Esophagus squamous epithelium (tissue), 5 donors: ENCODE results near the gene EXOC7. TPM values are rescaled to one million over a fixed set of nuclear protein-coding genes. Genes with fewer than 3 reads are reported as not detected.

Experiments used
- DNase-seq: peaks from one replicate; lab custom pipeline; 2025; lab: John Stamatoyannopoulos, UW
- H3K27ac ChIP-seq, 4 donors: fragments of 200-600 bp; sonication (generic); one replicate each; pipeline ENCODE4 v1.5.1; 2016 to 2019; ENCODE audit warnings: mild to moderate bottlenecking in 1 of 4
- H3K27me3 ChIP-seq, 4 donors: fragments of 200-600 bp; sonication (generic); 1 replicate in 3 of 4; 2 replicates in 1 of 4; pipeline versions ENCODE4 v1.5.1 to v1.6.0; 2017 to 2021; ENCODE audit warnings: antibody characterized with exemption in 1 of 4
- H3K36me3 ChIP-seq, 3 donors: fragments of 200-600 bp; sonication (generic); one replicate each; pipeline ENCODE4 v1.5.1; 2016 to 2019
- H3K4me1 ChIP-seq, 3 donors: fragments of 200-600 bp; sonication (generic); one replicate each; pipeline ENCODE4 v1.5.1; 2017 to 2019
- H3K4me3 ChIP-seq, 4 donors: fragments of 200-600 bp; sonication (generic); 1 replicate in 3 of 4; 2 replicates in 1 of 4; pipeline ENCODE4 v1.5.1; 2016 to 2019; ENCODE audit warnings: mild to moderate bottlenecking in 2 of 4, moderate library complexity in 1 of 4
- H3K9me3 ChIP-seq, 3 donors: fragments of 200-600 bp; sonication (generic); one replicate each; pipeline ENCODE4 v1.5.1; 2016 to 2019
- CTCF ChIP-seq, 6 experiments: fragments of 450-650 bp in 4 of 6; fragments of 200-600 bp in 2 of 6; sonication (generic) in 2 of 6; IDR thresholded peaks; one replicate each; pipeline ENCODE4 v1.5.1; 2016 to 2019; ENCODE audit warnings: antibody characterized with exemption in 6 of 6, mild to moderate bottlenecking in 4 of 6, moderate library complexity in 4 of 6
- POLR2A ChIP-seq, 4 donors: fragments of 450-650 bp; IDR thresholded peaks; one replicate each; pipeline ENCODE4 v1.6.1; 2017; ENCODE audit warnings: antibody characterized with exemption in 4 of 4, mild to moderate bottlenecking in 4 of 4, moderate library complexity in 3 of 4
- WGBS, 2 donors: methylation state at CpG; one replicate each; pipeline ENCODE4 v1.1.5; 2018; 5-methylcytosine and 5-hydroxymethylcytosine counted together
- intact Hi-C: fragments of 100-400 bp; cut with DNase I; formaldehyde crosslinking; loops from one replicate; pipeline ENCODE4 v1.15.0; 2022
- total RNA-seq, 4 donors: library from RNA; depleted of rRNA; stranded (reverse); fragments of >200 nt; gene quantifications; one replicate each; pipeline ENCODE4 v1.1.0, GENCODE V29; 2016
- donor health status: DM: yes; HTN: yes; CAD: no.

Gene EXOC7, protein sequence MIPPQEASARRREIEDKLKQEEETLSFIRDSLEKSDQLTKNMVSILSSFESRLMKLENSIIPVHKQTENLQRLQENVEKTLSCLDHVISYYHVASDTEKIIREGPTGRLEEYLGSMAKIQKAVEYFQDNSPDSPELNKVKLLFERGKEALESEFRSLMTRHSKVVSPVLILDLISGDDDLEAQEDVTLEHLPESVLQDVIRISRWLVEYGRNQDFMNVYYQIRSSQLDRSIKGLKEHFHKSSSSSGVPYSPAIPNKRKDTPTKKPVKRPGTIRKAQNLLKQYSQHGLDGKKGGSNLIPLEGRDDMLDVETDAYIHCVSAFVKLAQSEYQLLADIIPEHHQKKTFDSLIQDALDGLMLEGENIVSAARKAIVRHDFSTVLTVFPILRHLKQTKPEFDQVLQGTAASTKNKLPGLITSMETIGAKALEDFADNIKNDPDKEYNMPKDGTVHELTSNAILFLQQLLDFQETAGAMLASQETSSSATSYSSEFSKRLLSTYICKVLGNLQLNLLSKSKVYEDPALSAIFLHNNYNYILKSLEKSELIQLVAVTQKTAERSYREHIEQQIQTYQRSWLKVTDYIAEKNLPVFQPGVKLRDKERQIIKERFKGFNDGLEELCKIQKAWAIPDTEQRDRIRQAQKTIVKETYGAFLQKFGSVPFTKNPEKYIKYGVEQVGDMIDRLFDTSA
- 10 to 100 TPM; 70.3 to 84.5 (median 74.4) TPM for total RNA-seq

- no peaks in the 10 kb centered on the region for H3K9me3 ChIP-seq
- peak in 1 of 6 experiments; percentile 21 for TF ChIP-seq CTCF (IDR thresholded peaks at IDR 0.05)
- TF ChIP-seq POLR2A (IDR thresholded peaks at IDR 0.05): peak in 2 of 4 donors; percentile 53
- H3K27ac ChIP-seq: peak within 1 kb of the TSS; percentile 88 to 93 (median 92)
- no peaks in the 10 kb centered on the region for H3K27me3 ChIP-seq
- peak; percentile 47 for DNase-seq
- H3K4me1 ChIP-seq: peaks cover 12 to 46% (median 15%) of the 10 kb centered on the region in 3 donors
- H3K36me3 ChIP-seq: peaks cover 10 to 34% (median 18%) of the 10 kb centered on the region in 3 donors
- intact Hi-C loops: no loop called here
- 0 to 11% methylated on average over 8 to 24 of the region's 55 CpGs for WGBS, 2 donors
- H3K4me3 ChIP-seq: peak within 1 kb of the TSS; percentile 78 to 90 (median 86)
These were observed at the start of gene EXOC7 for GRCh38 chr17:76103274-76104139. Gene EXOC7, minus strand, starts transcription at chr17:76103787. Its CDS starts 95 bp downstream, at chr17:76103692.

DNA sequence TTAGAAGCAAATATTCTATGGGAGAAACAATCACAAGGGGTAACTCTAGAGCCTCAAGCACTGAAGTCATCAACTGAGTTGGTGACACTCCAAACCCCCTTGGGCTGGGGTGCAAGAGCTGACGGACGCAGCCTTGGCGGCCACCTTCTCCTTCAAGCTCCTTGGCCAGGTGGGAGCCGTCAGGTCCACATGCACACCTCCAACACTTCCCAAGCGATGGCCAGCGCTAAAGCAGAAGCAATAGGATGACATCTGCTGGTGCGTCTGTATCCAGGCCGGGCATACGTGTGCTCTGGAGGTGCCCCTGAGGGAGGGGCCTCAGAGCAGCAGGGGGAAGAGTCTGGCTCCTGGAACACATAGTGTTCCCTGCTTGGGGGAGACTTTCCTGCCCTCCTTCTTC, 49.6 kb upstream of the EXOC7 start:
- WGBS, 2 donors: 83% methylated on average over 9 of the region's 9 CpGs; no CpG with 5 or more reads in 1 of the 2 donors
- no peak for DNase-seq
- no peaks in the 10 kb centered on the region for H3K27me3 ChIP-seq
- no peak overlapping the region for H3K27ac ChIP-seq
- no peaks in the 10 kb centered on the region for H3K36me3 ChIP-seq
- no peak overlapping the region for H3K4me3 ChIP-seq
- H3K4me1 ChIP-seq: peaks cover 0 to 18% (median 4%) of the 10 kb centered on the region in 3 donors
- no peak for TF ChIP-seq CTCF (IDR thresholded peaks at IDR 0.05)
- TF ChIP-seq POLR2A (IDR thresholded peaks at IDR 0.05): no peak
- H3K9me3 ChIP-seq: no peaks in the 10 kb centered on the region
- intact Hi-C loops: no loop called here

DNA sequence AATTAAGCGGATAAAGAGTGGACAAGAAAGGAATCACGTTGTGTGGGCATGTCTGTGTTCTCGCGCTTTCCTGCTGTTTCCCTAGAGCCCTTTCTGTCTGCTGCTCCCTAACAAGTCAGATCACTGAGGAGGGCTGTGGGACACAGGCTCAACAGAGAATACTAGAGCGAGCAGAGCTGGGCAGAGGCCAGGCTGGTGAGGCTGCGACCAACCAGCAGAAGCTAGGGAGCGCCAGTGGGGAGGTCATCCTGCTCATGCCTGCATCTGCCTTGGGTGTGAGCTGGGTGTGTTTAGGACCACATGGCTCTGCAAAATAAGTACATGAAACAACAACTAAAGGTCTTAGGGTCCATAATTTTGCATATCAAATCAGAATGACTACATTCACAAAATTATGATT, 49.0 kb upstream of the EXOC7 start:
- H3K27ac ChIP-seq: no peak overlapping the region
- WGBS, 2 donors: 84 to 88% methylated on average over 7 of the region's 7 CpGs

DNA sequence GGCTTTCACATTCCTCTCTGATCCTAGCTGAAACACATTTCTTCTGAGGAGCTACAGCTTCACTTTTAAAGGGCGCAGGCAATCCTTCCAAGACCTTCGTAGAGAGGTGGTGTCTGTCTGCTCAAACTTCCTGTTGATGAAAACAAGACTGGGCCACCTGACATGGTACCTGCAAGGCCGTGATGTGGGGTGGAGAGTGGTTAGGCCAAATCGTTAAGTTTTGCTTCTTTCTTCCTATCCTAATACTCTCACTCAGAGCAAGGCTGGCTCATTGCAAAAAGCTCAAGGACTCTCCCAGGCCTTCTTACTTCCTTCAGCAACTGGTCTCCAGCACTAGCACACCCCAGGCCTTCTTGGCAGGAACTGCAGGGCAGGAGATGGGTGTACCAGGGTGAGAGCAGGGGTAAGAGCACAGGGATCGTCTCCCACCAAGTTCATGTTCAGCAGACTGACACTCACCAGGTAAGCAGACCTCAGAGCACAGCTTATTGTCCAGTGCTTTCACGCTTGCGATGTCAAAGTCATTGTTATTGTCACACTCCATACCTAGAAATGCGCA, 48.4 kb upstream of the EXOC7 start:
- Histone ChIP-seq H3K4me1 (peaks cover 0 to 24% (median 4%) of the 10 kb centered on the region in 3 donors), H3K9me3 (no peaks in the 10 kb centered on the region), H3K27me3 (no peaks in the 10 kb centered on the region), H3K36me3 (no peaks in the 10 kb centered on the region), H3K27ac (no peak overlapping the region), H3K4me3 (no peak overlapping the region)
- intact Hi-C loops: no loop called here
- TF ChIP-seq POLR2A (IDR thresholded peaks at IDR 0.05) (no peak), CTCF (IDR thresholded peaks at IDR 0.05) (no peak)
- no peak for DNase-seq
- WGBS, 2 donors: 87 to 94% methylated on average over 8 of the region's 8 CpGs

More for the DNA sequence above, 49.0 kb upstream of the EXOC7 start:
- no peaks in the 10 kb centered on the region for H3K36me3 ChIP-seq
- DNase-seq: no peak
- H3K27me3 ChIP-seq: no peaks in the 10 kb centered on the region
- H3K4me3 ChIP-seq: no peak overlapping the region
- peaks cover 0 to 22% (median 4%) of the 10 kb centered on the region in 3 donors for H3K4me1 ChIP-seq
- no peaks in the 10 kb centered on the region for H3K9me3 ChIP-seq
- intact Hi-C loops: no loop called here
- TF ChIP-seq CTCF (IDR thresholded peaks at IDR 0.05) (no peak), POLR2A (IDR thresholded peaks at IDR 0.05) (no peak)
